Mucosa of stomach (tissue), 1 donor: Measurements from ENCODE around the gene RAD17.
A peak's percentile ranks its signal among the peaks of the same experiment; 100 is the strongest.
"Not testable (repeated sequence)": the region's sequence is repeated elsewhere in the genome, so short reads cannot be mapped to it uniquely, and the experiment has no call there.

ENCODE experiments used
- H3K27me3 ChIP-seq: one replicate; pipeline ENCODE4 v1.7.0; 2013; ENCODE audit warnings: mild to moderate bottlenecking, low read length; ENCODE audit not compliant: control insufficient read depth, insufficient read depth
- H3K36me3 ChIP-seq: one replicate; pipeline ENCODE4 v1.7.0; 2013; ENCODE audit warnings: low read length; ENCODE audit not compliant: control insufficient read depth, insufficient read depth
- H3K4me1 ChIP-seq: one replicate; pipeline ENCODE4 v1.7.0; 2013; ENCODE audit warnings: mild to moderate bottlenecking, low read length; ENCODE audit not compliant: control insufficient read depth, insufficient read depth
- H3K4me3 ChIP-seq: one replicate; pipeline ENCODE4 v1.7.0; 2013; ENCODE audit warnings: low read length
- H3K9ac ChIP-seq: one replicate; pipeline ENCODE4 v1.7.0; 2013; ENCODE audit warnings: mild to moderate bottlenecking, low read length, moderate library complexity
- H3K9me3 ChIP-seq: one replicate; pipeline ENCODE4 v1.7.0; 2013; ENCODE audit warnings: mild to moderate bottlenecking, low read length, moderate library complexity; ENCODE audit not compliant: control insufficient read depth
- donor health status: Pancreatic carcinoma.

Gene RAD17

GRCh38 chr5:69369340-69370121 is at the start of gene RAD17, which contains the start of the genes AK6 and TAF9:
Gene RAD17, plus strand, starts transcription at chr5:69369818. Its CDS starts 2,391 bp downstream, at chr5:69372209.
Gene AK6, minus strand, starts transcription at chr5:69369520. Its CDS starts 30 bp downstream, at chr5:69369490.
Gene TAF9, minus strand, starts transcription at chr5:69369520. Its CDS starts 3,783 bp downstream, at chr5:69365737.
- Histone ChIP-seq H3K4me1 (no peaks in the 10 kb centered on the region), H3K4me3 (peak within 1 kb of the TSS; percentile 63), H3K27me3 (no peaks in the 10 kb centered on the region), H3K9me3 (no peaks in the 10 kb centered on the region), H3K9ac (peak within 1 kb of the TSS; percentile 92), H3K36me3 (no peaks in the 10 kb centered on the region)

GRCh38 chr5:69326365-69326764 is 43.3 kb upstream of the RAD17 start:
- Histone ChIP-seq H3K9me3 (no peaks in the 10 kb centered on the region), H3K4me3 (no peak overlapping the region), H3K4me1 (peaks cover 6% of the 10 kb centered on the region), H3K27me3 (no peaks in the 10 kb centered on the region), H3K9ac (no peak overlapping the region), H3K36me3 (no peaks in the 10 kb centered on the region)

- Histone ChIP-seq H3K36me3 (no peaks in the 10 kb centered on the region), H3K9ac (no peak overlapping the region), H3K27me3 (no peaks in the 10 kb centered on the region), H3K4me1 (peaks cover 9% of the 10 kb centered on the region), H3K4me3 (no peak overlapping the region), H3K9me3 (no peaks in the 10 kb centered on the region)
These were observed 39.6 kb upstream of the RAD17 start for GRCh38 chr5:69329905-69330489.

GRCh38 chr5:69331528-69332445 is 37.8 kb upstream of the RAD17 start:
- H3K36me3 ChIP-seq = no peaks in the 10 kb centered on the region
- no peaks in the 10 kb centered on the region for H3K27me3 ChIP-seq
- H3K4me1 ChIP-seq = peaks cover 9% of the 10 kb centered on the region
- no peaks in the 10 kb centered on the region for H3K9me3 ChIP-seq
- peak overlapping the region; percentile 89 for H3K9ac ChIP-seq
- peak overlapping the region; percentile 84 for H3K4me3 ChIP-seq

- H3K36me3 ChIP-seq, H3K9ac ChIP-seq, H3K4me1 ChIP-seq, H3K9me3 ChIP-seq, H3K27me3 ChIP-seq, H3K4me3 ChIP-seq: not testable (repeated sequence)
These were observed 35.8 kb upstream of the RAD17 start for GRCh38 chr5:69333668-69334315.

- Histone ChIP-seq H3K9me3 (no peaks in the 10 kb centered on the region), H3K4me3 (no peak overlapping the region), H3K36me3 (no peaks in the 10 kb centered on the region), H3K4me1 (peaks cover 9% of the 10 kb centered on the region), H3K27me3 (no peaks in the 10 kb centered on the region), H3K9ac (no peak overlapping the region)
These were observed 34.8 kb upstream of the RAD17 start for GRCh38 chr5:69334793-69335268.

GRCh38 chr5:69335341-69335935 is 34.2 kb upstream of the RAD17 start:
- Histone ChIP-seq H3K36me3 (no peaks in the 10 kb centered on the region), H3K27me3 (no peaks in the 10 kb centered on the region), H3K9ac (no peak overlapping the region), H3K4me1 (peaks cover 9% of the 10 kb centered on the region), H3K9me3 (no peaks in the 10 kb centered on the region), H3K4me3 (no peak overlapping the region)

- no peaks in the 10 kb centered on the region for H3K27me3 ChIP-seq
- no peak overlapping the region for H3K9ac ChIP-seq
- H3K4me3 ChIP-seq = no peak overlapping the region
- no peaks in the 10 kb centered on the region for H3K4me1 ChIP-seq
- no peaks in the 10 kb centered on the region for H3K9me3 ChIP-seq
- H3K36me3 ChIP-seq = no peaks in the 10 kb centered on the region
These were observed 28.0 kb upstream of the RAD17 start for GRCh38 chr5:69341520-69342161.

GRCh38 chr5:69343083-69343482 is 26.5 kb upstream of the RAD17 start:
- Histone ChIP-seq H3K4me3 (no peak overlapping the region), H3K9ac (no peak overlapping the region), H3K9me3 (no peaks in the 10 kb centered on the region)

GRCh38 chr5:69350664-69351063 is 19.0 kb upstream of the RAD17 start:
- Histone ChIP-seq H3K9ac (no peak overlapping the region), H3K4me3 (no peak overlapping the region), H3K9me3 (no peaks in the 10 kb centered on the region), H3K27me3 (no peaks in the 10 kb centered on the region), H3K4me1 (no peaks in the 10 kb centered on the region), H3K36me3 (no peaks in the 10 kb centered on the region)

More at GRCh38 chr5:69343083-69343482, 26.5 kb upstream of the RAD17 start:
- H3K27me3 ChIP-seq = no peaks in the 10 kb centered on the region
- no peaks in the 10 kb centered on the region for H3K36me3 ChIP-seq
- no peaks in the 10 kb centered on the region for H3K4me1 ChIP-seq

GRCh38 chr5:69359699-69360098 is 9.9 kb upstream of the RAD17 start:
- Histone ChIP-seq H3K36me3 (no peaks in the 10 kb centered on the region), H3K9ac (no peak overlapping the region), H3K27me3 (no peaks in the 10 kb centered on the region), H3K4me3 (no peak overlapping the region), H3K9me3 (no peaks in the 10 kb centered on the region), H3K4me1 (no peaks in the 10 kb centered on the region)
